PC-9 (cell line): ENCODE measurements around the gene ACSS3.

Source experiments
- EZH2 ChIP-seq: fragments of 200-600 bp; sonication (generic); IDR thresholded peaks from 2 replicates; pipeline ENCODE4 v1.8.0; 2017; ENCODE audit warnings: antibody characterized with exemption, low read depth
- TF ChIP-seq, protein P1 (sequence below): fragments of 200-600 bp; sonication (generic); conservative IDR thresholded peaks from 2 replicates; pipeline ENCODE4 v1.6.1; 2017; ENCODE audit warnings: mixed run types, antibody characterized with exemption, mild to moderate bottlenecking, moderate library complexity

GRCh38 chr12:81300454-81300853 is 222.6 kb downstream of the ACSS3 start:
- TF ChIP-seq, protein P1, sequence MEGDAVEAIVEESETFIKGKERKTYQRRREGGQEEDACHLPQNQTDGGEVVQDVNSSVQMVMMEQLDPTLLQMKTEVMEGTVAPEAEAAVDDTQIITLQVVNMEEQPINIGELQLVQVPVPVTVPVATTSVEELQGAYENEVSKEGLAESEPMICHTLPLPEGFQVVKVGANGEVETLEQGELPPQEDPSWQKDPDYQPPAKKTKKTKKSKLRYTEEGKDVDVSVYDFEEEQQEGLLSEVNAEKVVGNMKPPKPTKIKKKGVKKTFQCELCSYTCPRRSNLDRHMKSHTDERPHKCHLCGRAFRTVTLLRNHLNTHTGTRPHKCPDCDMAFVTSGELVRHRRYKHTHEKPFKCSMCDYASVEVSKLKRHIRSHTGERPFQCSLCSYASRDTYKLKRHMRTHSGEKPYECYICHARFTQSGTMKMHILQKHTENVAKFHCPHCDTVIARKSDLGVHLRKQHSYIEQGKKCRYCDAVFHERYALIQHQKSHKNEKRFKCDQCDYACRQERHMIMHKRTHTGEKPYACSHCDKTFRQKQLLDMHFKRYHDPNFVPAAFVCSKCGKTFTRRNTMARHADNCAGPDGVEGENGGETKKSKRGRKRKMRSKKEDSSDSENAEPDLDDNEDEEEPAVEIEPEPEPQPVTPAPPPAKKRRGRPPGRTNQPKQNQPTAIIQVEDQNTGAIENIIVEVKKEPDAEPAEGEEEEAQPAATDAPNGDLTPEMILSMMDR, result no peak
- TF ChIP-seq EZH2, result no peak
